Measurements from ENCODE around the gene GPR108. TPM values are rescaled to one million over a fixed set of nuclear protein-coding genes. Genes with fewer than 3 reads are reported as not detected.
"Not testable (repeated sequence)": the region's sequence is repeated elsewhere in the genome, so short reads cannot be mapped to it uniquely, and the experiment has no call there.

GPR108 gene
- 72.8 and 80.8 TPM in 2 replicates for total RNA-seq
- long read RNA-seq, transcript GPR108-202 (18 exons, 2,009 nt), result minor isoform, 12 of 61 reads
- long read RNA-seq, transcript GPR108-201 (18 exons, 2,057 nt), result major isoform, 26 of 61 reads
- long read RNA-seq, partial matches to known transcripts, result 3 of 61 reads
- long read RNA-seq, other reads (novel, unspliced or antisense), result 19 of 61 reads

GRCh38 chr19:6737284-6737872 lies at the start of gene GPR108:
Gene GPR108, minus strand, starts transcription at chr19:6737580. Its CDS starts 4 bp downstream, at chr19:6737576.
- peak; percentile 99 for DNase-seq (ENCODE audit: low spot score, unreplicated experiment)
- Mint-ChIP-seq H3K4me1 (ENCODE audit: low read depth) (peaks cover 31% of the 10 kb centered on the region), H3K27ac (peak within 1 kb of the TSS; percentile 98), H3K9me3 (ENCODE audit: low read depth) (no peaks in the 10 kb centered on the region), H3K36me3 (ENCODE audit: insufficient read depth) (peaks cover 6% of the 10 kb centered on the region), H3K4me3 (ENCODE audit: low read depth) (peak within 1 kb of the TSS; percentile 91), H3K27me3 (no peaks in the 10 kb centered on the region)
- TF ChIP-seq, protein P1, sequence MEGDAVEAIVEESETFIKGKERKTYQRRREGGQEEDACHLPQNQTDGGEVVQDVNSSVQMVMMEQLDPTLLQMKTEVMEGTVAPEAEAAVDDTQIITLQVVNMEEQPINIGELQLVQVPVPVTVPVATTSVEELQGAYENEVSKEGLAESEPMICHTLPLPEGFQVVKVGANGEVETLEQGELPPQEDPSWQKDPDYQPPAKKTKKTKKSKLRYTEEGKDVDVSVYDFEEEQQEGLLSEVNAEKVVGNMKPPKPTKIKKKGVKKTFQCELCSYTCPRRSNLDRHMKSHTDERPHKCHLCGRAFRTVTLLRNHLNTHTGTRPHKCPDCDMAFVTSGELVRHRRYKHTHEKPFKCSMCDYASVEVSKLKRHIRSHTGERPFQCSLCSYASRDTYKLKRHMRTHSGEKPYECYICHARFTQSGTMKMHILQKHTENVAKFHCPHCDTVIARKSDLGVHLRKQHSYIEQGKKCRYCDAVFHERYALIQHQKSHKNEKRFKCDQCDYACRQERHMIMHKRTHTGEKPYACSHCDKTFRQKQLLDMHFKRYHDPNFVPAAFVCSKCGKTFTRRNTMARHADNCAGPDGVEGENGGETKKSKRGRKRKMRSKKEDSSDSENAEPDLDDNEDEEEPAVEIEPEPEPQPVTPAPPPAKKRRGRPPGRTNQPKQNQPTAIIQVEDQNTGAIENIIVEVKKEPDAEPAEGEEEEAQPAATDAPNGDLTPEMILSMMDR (IDR thresholded peaks at IDR 0.05; ENCODE audit: unreplicated experiment), result no peak

DNA sequence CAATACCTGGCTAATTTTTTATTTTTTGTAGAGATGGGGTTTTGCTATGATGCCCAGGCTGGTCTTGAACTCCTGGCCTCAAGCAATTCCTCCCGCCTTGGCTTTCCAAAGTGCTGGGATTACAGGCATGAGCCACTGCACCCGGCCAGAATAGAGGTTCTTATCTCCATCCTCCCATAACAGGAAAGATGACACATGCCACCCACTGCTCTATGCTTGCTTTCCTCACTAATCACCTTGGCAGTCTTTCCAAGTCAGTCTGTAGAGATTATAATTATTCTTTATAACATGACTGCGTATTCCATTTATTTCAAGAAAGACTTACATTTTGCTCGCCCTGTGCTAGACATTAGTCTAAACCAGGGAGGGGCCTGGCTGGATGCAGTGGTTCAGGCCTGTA lies 41.8 kb upstream of the GPR108 start:
- Mint-ChIP-seq H3K27me3 (peaks cover 4% of the 10 kb centered on the region), H3K4me1 (ENCODE audit: low read depth) (no peaks in the 10 kb centered on the region), H3K4me3 (ENCODE audit: low read depth) (no peak overlapping the region), H3K36me3 (ENCODE audit: insufficient read depth) (no peaks in the 10 kb centered on the region), H3K9me3 (ENCODE audit: low read depth) (peaks cover 4% of the 10 kb centered on the region), H3K27ac (no peak overlapping the region)
- DNase-seq (ENCODE audit: low spot score, unreplicated experiment), result no peak
- TF ChIP-seq, protein P1 (IDR thresholded peaks at IDR 0.05; ENCODE audit: unreplicated experiment), result no peak

DNA sequence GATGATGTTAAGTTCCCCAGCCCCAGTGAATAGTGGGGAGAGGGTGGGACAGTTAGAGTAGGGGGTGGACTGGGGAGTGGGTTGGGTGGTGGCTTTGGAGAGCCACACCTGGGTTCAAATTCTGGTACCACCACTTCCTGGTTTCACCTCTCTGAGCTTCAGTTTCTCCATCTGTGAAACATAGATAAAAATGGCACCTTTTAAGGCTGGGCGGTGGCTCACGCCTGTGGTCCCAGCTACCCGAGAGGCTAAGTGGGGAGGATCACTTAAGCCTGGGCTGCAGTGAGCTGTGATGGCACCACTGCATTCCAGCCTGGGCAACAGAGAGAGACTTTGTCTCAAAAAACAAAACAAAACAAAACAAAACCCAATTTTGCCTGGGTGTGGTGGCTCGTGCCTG lies 41.0 kb upstream of the GPR108 start:
- Mint-ChIP-seq H3K4me3 (ENCODE audit: low read depth) (no peak overlapping the region), H3K36me3 (ENCODE audit: insufficient read depth) (no peaks in the 10 kb centered on the region), H3K4me1 (ENCODE audit: low read depth) (no peaks in the 10 kb centered on the region), H3K9me3 (ENCODE audit: low read depth) (peaks cover 4% of the 10 kb centered on the region), H3K27me3 (peaks cover 4% of the 10 kb centered on the region), H3K27ac (no peak overlapping the region)
- DNase-seq (ENCODE audit: low spot score, unreplicated experiment), result no peak
- TF ChIP-seq, protein P1 (IDR thresholded peaks at IDR 0.05; ENCODE audit: unreplicated experiment), result no peak

GRCh38 chr19:6777434-6777833 lies 40.1 kb upstream of the GPR108 start:
- no peaks in the 10 kb centered on the region for H3K4me1 Mint-ChIP-seq (ENCODE audit: low read depth)
- TF ChIP-seq, protein P1 (IDR thresholded peaks at IDR 0.05; ENCODE audit: unreplicated experiment), result no peak
- H3K27ac Mint-ChIP-seq, result no peak overlapping the region
- H3K27me3 Mint-ChIP-seq, result peaks cover 4% of the 10 kb centered on the region
- H3K9me3 Mint-ChIP-seq (ENCODE audit: low read depth), result peaks cover 4% of the 10 kb centered on the region
- no peaks in the 10 kb centered on the region for H3K36me3 Mint-ChIP-seq (ENCODE audit: insufficient read depth)
- no peak for DNase-seq (ENCODE audit: low spot score, unreplicated experiment)
- H3K4me3 Mint-ChIP-seq (ENCODE audit: low read depth), result no peak overlapping the region

DNA sequence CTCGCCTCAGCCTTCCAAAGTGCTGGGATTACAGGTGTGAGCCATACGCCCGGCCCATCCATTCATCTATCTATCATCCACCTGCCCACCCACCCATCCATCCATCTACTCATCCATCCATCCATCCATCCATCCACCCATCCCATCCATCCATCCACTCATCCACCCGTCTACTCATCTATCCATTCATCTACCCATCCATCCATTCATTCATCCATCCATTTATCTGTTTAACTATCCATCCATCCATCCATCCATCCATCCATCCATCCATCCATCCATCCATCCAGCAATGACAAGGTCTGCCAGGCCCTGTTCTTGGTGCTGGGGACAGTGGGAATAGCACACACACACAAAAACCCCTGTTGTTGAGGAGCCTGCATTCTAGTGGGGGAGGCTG lies 39.6 kb upstream of the GPR108 start:
- H3K4me3 Mint-ChIP-seq (ENCODE audit: low read depth), result no peak overlapping the region
- peaks cover 4% of the 10 kb centered on the region for H3K9me3 Mint-ChIP-seq (ENCODE audit: low read depth)
- DNase-seq (ENCODE audit: low spot score, unreplicated experiment), result no peak
- no peaks in the 10 kb centered on the region for H3K4me1 Mint-ChIP-seq (ENCODE audit: low read depth)
- no peak overlapping the region for H3K27ac Mint-ChIP-seq
- peaks cover 4% of the 10 kb centered on the region for H3K27me3 Mint-ChIP-seq
- no peaks in the 10 kb centered on the region for H3K36me3 Mint-ChIP-seq (ENCODE audit: insufficient read depth)
- TF ChIP-seq, protein P1 (IDR thresholded peaks at IDR 0.05; ENCODE audit: unreplicated experiment), result no peak

- not testable (repeated sequence) for H3K36me3 Mint-ChIP-seq (ENCODE audit: insufficient read depth); H3K27me3 Mint-ChIP-seq; H3K4me1 Mint-ChIP-seq (ENCODE audit: low read depth); H3K9me3 Mint-ChIP-seq (ENCODE audit: low read depth); DNase-seq (ENCODE audit: low spot score, unreplicated experiment); H3K4me3 Mint-ChIP-seq (ENCODE audit: low read depth)
- H3K27ac Mint-ChIP-seq, result peak overlapping the region; percentile 63
Observed at GRCh38 chr19:6776045-6776444, 38.7 kb upstream of the GPR108 start.

Measured in progenitor cell of endocrine pancreas (in vitro differentiated cells).